ENCODE results near the gene PTPN5. TPM values are rescaled to one million over a fixed set of nuclear protein-coding genes. Genes with fewer than 3 reads are reported as not detected.
"Not testable (repeated sequence)": the region's sequence is repeated elsewhere in the genome, so short reads cannot be mapped to it uniquely, and the experiment has no call there.

PTPN5 gene
- 1 to 10 TPM in 1 of 2 donors, under 1 TPM in 1; 0.77 to 4.8 TPM for total RNA-seq

GRCh38 chr11:18791207-18791968, at the start of gene PTPN5:
PTPN5 (minus strand) TSS chr11:18791798; CDS start chr11:18771958, 19,840 bp downstream.
- intact Hi-C loops (cut with DNase I): no loop called here
- 2% methylated on average over 55 of the region's 94 CpGs for WGBS

DNA sequence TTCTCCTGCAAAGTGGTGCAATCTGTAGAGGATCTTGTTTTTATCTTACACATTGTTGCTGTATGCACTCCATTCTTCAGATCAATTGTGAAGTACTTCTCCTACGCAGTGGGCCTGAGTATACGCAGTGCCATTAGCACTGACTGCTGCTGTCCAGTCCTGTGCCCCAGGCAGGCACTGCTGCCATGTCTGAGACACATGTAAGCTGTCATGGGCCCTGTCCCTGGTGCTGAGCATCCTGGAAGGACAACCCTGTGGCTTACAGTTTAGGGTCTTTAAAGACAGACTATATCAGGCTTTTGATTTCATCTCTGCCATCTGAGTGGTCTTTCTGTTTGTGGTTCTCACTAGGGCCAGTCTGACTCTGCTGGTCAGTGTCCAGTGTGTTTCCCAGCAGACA, 44.8 kb upstream of the PTPN5 start:
- H3K27ac ChIP-seq: no peak overlapping the region
- intact Hi-C loops (cut with DNase I): no loop called here
- no peaks in the 10 kb centered on the region for H3K27me3 ChIP-seq (replicated peaks; ENCODE audit: insufficient read depth)
- no peaks in the 10 kb centered on the region for H3K4me1 ChIP-seq (replicated peaks)
- no peaks in the 10 kb centered on the region for H3K36me3 ChIP-seq
- DNase-seq (ENCODE audit: low spot score): no peak
- TF ChIP-seq CTCF (IDR thresholded peaks at IDR 0.05) (no peak), POLR2A (IDR thresholded peaks at IDR 0.05) (no peak), POLR2AphosphoS5 (IDR thresholded peaks at IDR 0.05) (no peak)
- WGBS: 45% methylated on average over 2 of the region's 2 CpGs
- no peak overlapping the region for H3K4me3 ChIP-seq
- no peaks in the 10 kb centered on the region for H3K9me3 ChIP-seq

More at GRCh38 chr11:18791207-18791968, at the start of gene PTPN5:
- Histone ChIP-seq H3K4me3 (peak within 1 kb of the TSS; percentile 18 to 31), H3K9me3 (no peaks in the 10 kb centered on the region), H3K27me3 (replicated peaks; ENCODE audit: insufficient read depth) (peaks cover 14% of the 10 kb centered on the region), H3K4me1 (replicated peaks) (no peaks in the 10 kb centered on the region), H3K27ac (no peak within 1 kb of the TSS), H3K36me3 (no peaks in the 10 kb centered on the region)
- no peak for DNase-seq (ENCODE audit: low spot score)
- TF ChIP-seq CTCF (IDR thresholded peaks at IDR 0.05) (no peak), POLR2A (IDR thresholded peaks at IDR 0.05) (no peak), POLR2AphosphoS5 (IDR thresholded peaks at IDR 0.05) (no peak)

- Histone ChIP-seq H3K27me3 (replicated peaks; ENCODE audit: insufficient read depth) (no peaks in the 10 kb centered on the region), H3K36me3 (no peaks in the 10 kb centered on the region), H3K4me1 (replicated peaks) (no peaks in the 10 kb centered on the region), H3K4me3 (no peak overlapping the region), H3K27ac (no peak overlapping the region), H3K9me3 (no peaks in the 10 kb centered on the region)
- DNase-seq (ENCODE audit: low spot score): no peak
- intact Hi-C loops (cut with DNase I): no loop called here
- no peak for TF ChIP-seq POLR2AphosphoS5 (IDR thresholded peaks at IDR 0.05)
- no peak for TF ChIP-seq POLR2A (IDR thresholded peaks at IDR 0.05)
- no peak for TF ChIP-seq CTCF (IDR thresholded peaks at IDR 0.05)
- WGBS: 75% methylated on average over 5 of the region's 5 CpGs
Measured at GRCh38 chr11:18834754-18835466, 43.3 kb upstream of the PTPN5 start.

DNA sequence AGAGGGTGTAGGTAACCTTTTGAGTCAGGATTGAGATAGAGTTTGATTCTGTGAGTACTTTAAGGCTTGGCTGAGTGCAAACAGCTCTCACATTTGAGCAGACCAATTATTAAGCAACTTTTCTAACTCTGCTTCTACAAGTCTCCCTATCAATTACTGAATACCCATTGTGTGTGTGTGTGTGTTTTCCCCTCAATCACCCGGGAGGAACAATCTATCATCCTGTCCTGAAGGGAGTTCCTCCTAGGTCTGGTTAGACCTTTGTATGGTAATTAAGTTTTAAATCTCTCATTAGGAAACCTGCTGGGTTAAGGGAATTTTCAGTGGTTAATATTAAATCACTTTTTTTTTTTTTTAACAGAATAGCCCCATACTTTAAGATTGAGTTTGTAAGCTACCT, 28.6 kb upstream of the PTPN5 start:
- H3K4me3 ChIP-seq; H3K36me3 ChIP-seq; DNase-seq (ENCODE audit: low spot score); H3K4me1 ChIP-seq (replicated peaks); H3K27me3 ChIP-seq (replicated peaks; ENCODE audit: insufficient read depth); H3K9me3 ChIP-seq; intact Hi-C loops (cut with DNase I); H3K27ac ChIP-seq: not testable (repeated sequence)
- 18% methylated on average over 1 of the region's 1 CpG for WGBS

GRCh38 chr11:18804199-18804999, 12.8 kb upstream of the PTPN5 start:
- DNase-seq (ENCODE audit: low spot score): no peak
- intact Hi-C loops (cut with DNase I): no loop called here
- 56% methylated on average over 4 of the region's 4 CpGs for WGBS
- H3K9me3 ChIP-seq: no peaks in the 10 kb centered on the region
- no peaks in the 10 kb centered on the region for H3K36me3 ChIP-seq
- H3K27me3 ChIP-seq (replicated peaks; ENCODE audit: insufficient read depth): no peaks in the 10 kb centered on the region
- TF ChIP-seq POLR2AphosphoS5 (IDR thresholded peaks at IDR 0.05) (no peak), CTCF (IDR thresholded peaks at IDR 0.05) (no peak), POLR2A (IDR thresholded peaks at IDR 0.05) (no peak)
- no peak overlapping the region for H3K4me3 ChIP-seq
- H3K4me1 ChIP-seq (replicated peaks): no peaks in the 10 kb centered on the region
- H3K27ac ChIP-seq: no peak overlapping the region

All from prostate gland (tissue), 2 donors.